ENCODE results near the gene TRIP12. TPM values are rescaled to one million over a fixed set of nuclear protein-coding genes. Genes with fewer than 3 reads are reported as not detected.
A peak's percentile ranks its signal among the peaks of the same experiment; 100 is the strongest.
"Not testable (repeated sequence)": the region's sequence is repeated elsewhere in the genome, so short reads cannot be mapped to it uniquely, and the experiment has no call there.

Gene TRIP12
- total RNA-seq, 1 donor = 249 TPM

- TF ChIP-seq CTCF (IDR thresholded peaks at IDR 0.05; ENCODE audit: extremely low read depth, low read depth, low read length) = no peak
- Histone ChIP-seq H3K27me3 (ENCODE audit: insufficient read depth, low read length) (no peaks in the 10 kb centered on the region), H3K4me2 (ENCODE audit: insufficient read depth, low read length) (peak overlapping the region; percentile 52), H3K27ac (ENCODE audit: low read depth, low read length) (peak overlapping the region; percentile 73), H4K20me1 (ENCODE audit: insufficient read depth, low read length) (peaks cover 59% of the 10 kb centered on the region), H2AFZ (ENCODE audit: low read length) (no peak overlapping the region), H3K9me3 (ENCODE audit: low read depth, low read length) (no peaks in the 10 kb centered on the region), H3K79me2 (ENCODE audit: insufficient read depth, low read length) (peaks cover 97% of the 10 kb centered on the region), H3K36me3 (ENCODE audit: insufficient read depth, low read length) (peaks cover 6% of the 10 kb centered on the region), H3K4me3 (ENCODE audit: insufficient read depth, low read length) (no peak overlapping the region), H3K4me1 (ENCODE audit: insufficient read depth, low read length) (peaks cover 8% of the 10 kb centered on the region)
- peak; percentile 60 for DNase-seq (ENCODE audit: insufficient read length, low spot score, missing footprints)
Observed at GRCh38 chr2:229901819-229902218, 20.0 kb downstream of the TRIP12 start.

- H4K20me1 ChIP-seq (ENCODE audit: insufficient read depth, low read length) = peaks cover 64% of the 10 kb centered on the region
- not testable (repeated sequence) for H3K4me1 ChIP-seq (ENCODE audit: insufficient read depth, low read length); H3K4me3 ChIP-seq (ENCODE audit: insufficient read depth, low read length); H2AFZ ChIP-seq (ENCODE audit: low read length); H3K27me3 ChIP-seq (ENCODE audit: insufficient read depth, low read length); DNase-seq (ENCODE audit: insufficient read length, low spot score, missing footprints); H3K36me3 ChIP-seq (ENCODE audit: insufficient read depth, low read length); H3K27ac ChIP-seq (ENCODE audit: low read depth, low read length); H3K4me2 ChIP-seq (ENCODE audit: insufficient read depth, low read length); H3K9me3 ChIP-seq (ENCODE audit: low read depth, low read length)
- H3K79me2 ChIP-seq (ENCODE audit: insufficient read depth, low read length) = peaks cover 98% of the 10 kb centered on the region
Observed at GRCh38 chr2:229900514-229900913, 21.3 kb downstream of the TRIP12 start.

- peaks cover 6% of the 10 kb centered on the region for H3K36me3 ChIP-seq (ENCODE audit: insufficient read depth, low read length)
- H3K4me2 ChIP-seq (ENCODE audit: insufficient read depth, low read length) = no peak overlapping the region
- no peaks in the 10 kb centered on the region for H3K27me3 ChIP-seq (ENCODE audit: insufficient read depth, low read length)
- peaks cover 97% of the 10 kb centered on the region for H3K79me2 ChIP-seq (ENCODE audit: insufficient read depth, low read length)
- peaks cover 8% of the 10 kb centered on the region for H3K4me1 ChIP-seq (ENCODE audit: insufficient read depth, low read length)
- no peak for TF ChIP-seq CTCF (IDR thresholded peaks at IDR 0.05; ENCODE audit: extremely low read depth, low read depth, low read length)
- DNase-seq (ENCODE audit: insufficient read length, low spot score, missing footprints) = no peak
- H3K9me3 ChIP-seq (ENCODE audit: low read depth, low read length) = no peaks in the 10 kb centered on the region
- H3K27ac ChIP-seq (ENCODE audit: low read depth, low read length) = no peak overlapping the region
- peaks cover 61% of the 10 kb centered on the region for H4K20me1 ChIP-seq (ENCODE audit: insufficient read depth, low read length)
- H2AFZ ChIP-seq (ENCODE audit: low read length) = no peak overlapping the region
- no peak overlapping the region for H3K4me3 ChIP-seq (ENCODE audit: insufficient read depth, low read length)
Observed at GRCh38 chr2:229900012-229900411, 21.8 kb downstream of the TRIP12 start.

- no peak for TF ChIP-seq CTCF (IDR thresholded peaks at IDR 0.05; ENCODE audit: extremely low read depth, low read depth, low read length)
- Histone ChIP-seq H3K27ac (ENCODE audit: low read depth, low read length) (no peak overlapping the region), H4K20me1 (ENCODE audit: insufficient read depth, low read length) (peaks cover 62% of the 10 kb centered on the region), H3K4me2 (ENCODE audit: insufficient read depth, low read length) (no peak overlapping the region), H3K27me3 (ENCODE audit: insufficient read depth, low read length) (no peaks in the 10 kb centered on the region), H3K4me1 (ENCODE audit: insufficient read depth, low read length) (peaks cover 8% of the 10 kb centered on the region), H3K4me3 (ENCODE audit: insufficient read depth, low read length) (no peak overlapping the region), H3K9me3 (ENCODE audit: low read depth, low read length) (no peaks in the 10 kb centered on the region), H3K36me3 (ENCODE audit: insufficient read depth, low read length) (peaks cover 6% of the 10 kb centered on the region), H2AFZ (ENCODE audit: low read length) (no peak overlapping the region), H3K79me2 (ENCODE audit: insufficient read depth, low read length) (peaks cover 97% of the 10 kb centered on the region)
- no peak for DNase-seq (ENCODE audit: insufficient read length, low spot score, missing footprints)
Observed at GRCh38 chr2:229899604-229900003, 22.2 kb downstream of the TRIP12 start.

Measured in osteoblast (primary cell).